Coronary artery (tissue), 2 donors: Measurements from ENCODE around the gene ITSN1.
"Not testable (repeated sequence)": the region's sequence is repeated elsewhere in the genome, so short reads cannot be mapped to it uniquely, and the experiment has no call there.

Experiments
- DNase-seq: peaks from one replicate; pipeline ENCODE4 v3.0.0-alpha.2; 2017; ENCODE audit warnings: low spot score
- H3K27ac ChIP-seq, 2 donors: fragments of 200-600 bp; sonication (generic); one replicate each; pipeline ENCODE4 v1.5.1; 2016 to 2019
- H3K4me3 ChIP-seq: fragments of 200-600 bp; sonication (generic); 2 replicates; pipeline ENCODE4 v1.5.1; 2016; ENCODE audit warnings: mild to moderate bottlenecking, moderate library complexity
- TF ChIP-seq, protein P1 (sequence below): fragments of 200-600 bp; sonication (generic); IDR thresholded peaks from one replicate; pipeline ENCODE4 v1.5.1; 2019; ENCODE audit warnings: antibody characterized with exemption

ITSN1 gene

DNA sequence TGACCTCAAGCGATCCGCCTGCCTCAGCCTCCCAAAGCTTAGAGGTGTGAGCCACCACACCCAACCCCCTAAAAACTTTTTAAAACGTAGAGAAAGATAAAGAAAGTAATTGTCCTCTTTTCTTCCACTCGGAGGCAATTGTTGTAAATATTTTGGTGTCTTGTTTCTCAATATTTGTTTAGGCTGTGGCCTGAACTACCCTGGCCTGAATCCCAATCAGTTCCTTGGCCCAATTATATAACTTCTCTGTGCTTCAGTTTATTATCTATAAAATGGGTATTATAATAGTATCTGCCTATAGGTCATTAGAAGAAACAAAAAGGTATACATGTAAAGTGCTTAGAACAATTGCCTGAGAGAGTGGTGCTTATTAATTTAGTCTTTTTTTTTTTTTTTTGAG, 275.1 kb downstream of the ITSN1 start:
- no peak for DNase-seq
- no peak overlapping the region for H3K27ac ChIP-seq
- TF ChIP-seq, protein P1, sequence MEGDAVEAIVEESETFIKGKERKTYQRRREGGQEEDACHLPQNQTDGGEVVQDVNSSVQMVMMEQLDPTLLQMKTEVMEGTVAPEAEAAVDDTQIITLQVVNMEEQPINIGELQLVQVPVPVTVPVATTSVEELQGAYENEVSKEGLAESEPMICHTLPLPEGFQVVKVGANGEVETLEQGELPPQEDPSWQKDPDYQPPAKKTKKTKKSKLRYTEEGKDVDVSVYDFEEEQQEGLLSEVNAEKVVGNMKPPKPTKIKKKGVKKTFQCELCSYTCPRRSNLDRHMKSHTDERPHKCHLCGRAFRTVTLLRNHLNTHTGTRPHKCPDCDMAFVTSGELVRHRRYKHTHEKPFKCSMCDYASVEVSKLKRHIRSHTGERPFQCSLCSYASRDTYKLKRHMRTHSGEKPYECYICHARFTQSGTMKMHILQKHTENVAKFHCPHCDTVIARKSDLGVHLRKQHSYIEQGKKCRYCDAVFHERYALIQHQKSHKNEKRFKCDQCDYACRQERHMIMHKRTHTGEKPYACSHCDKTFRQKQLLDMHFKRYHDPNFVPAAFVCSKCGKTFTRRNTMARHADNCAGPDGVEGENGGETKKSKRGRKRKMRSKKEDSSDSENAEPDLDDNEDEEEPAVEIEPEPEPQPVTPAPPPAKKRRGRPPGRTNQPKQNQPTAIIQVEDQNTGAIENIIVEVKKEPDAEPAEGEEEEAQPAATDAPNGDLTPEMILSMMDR = no peak
- no peak overlapping the region for H3K4me3 ChIP-seq

- TF ChIP-seq, protein P1 = peak; percentile 89
- H3K27ac ChIP-seq = peak overlapping the region in 1 of 2 donors; percentile 50
- DNase-seq = peak; percentile 86
- peak overlapping the region; percentile 41 for H3K4me3 ChIP-seq
Observed at GRCh38 chr21:33924079-33924765, 281.9 kb downstream of the ITSN1 start.

DNA sequence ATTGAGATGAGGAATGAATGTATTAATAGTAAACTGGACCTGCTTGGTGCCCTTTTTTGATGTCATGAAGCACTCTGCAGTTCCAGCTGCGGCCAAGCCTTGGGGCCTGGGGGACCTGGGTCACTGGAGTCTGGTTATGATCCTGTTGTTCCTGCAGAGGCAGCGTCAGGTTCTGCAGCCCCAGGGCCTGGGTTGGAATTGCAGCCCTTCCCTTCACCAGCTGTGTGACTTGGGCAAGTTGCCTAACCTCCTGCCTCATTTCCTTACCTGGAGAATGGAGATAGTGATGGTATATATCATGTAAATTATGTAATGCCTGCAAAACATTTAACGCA, 282.4 kb downstream of the ITSN1 start:
- DNase-seq = no peak
- TF ChIP-seq, protein P1 = no peak
- no peak overlapping the region for H3K4me3 ChIP-seq
- H3K27ac ChIP-seq = peak overlapping the region in 1 of 2 donors; percentile 50

DNA sequence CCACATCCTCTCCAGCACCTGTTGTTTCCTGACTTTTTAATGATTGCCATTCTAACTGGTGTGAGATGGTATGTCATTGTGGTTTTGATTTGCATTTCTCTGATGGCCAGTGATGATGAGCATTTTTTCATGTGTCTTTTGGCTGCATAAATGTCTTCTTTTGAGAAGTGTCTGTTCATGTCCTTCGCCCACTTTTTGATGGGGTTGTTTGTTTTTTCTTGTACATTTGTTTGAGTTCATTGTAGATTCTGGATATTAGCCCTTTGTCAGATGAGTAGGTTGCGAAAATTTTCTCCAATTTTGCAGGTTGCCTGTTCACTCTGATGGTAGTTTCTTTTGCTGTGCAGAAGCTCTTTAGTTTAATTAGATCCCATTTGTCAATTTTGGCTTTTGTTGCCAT, 283.9 kb downstream of the ITSN1 start:
- not testable (repeated sequence) for DNase-seq, H3K27ac ChIP-seq, H3K4me3 ChIP-seq

DNA sequence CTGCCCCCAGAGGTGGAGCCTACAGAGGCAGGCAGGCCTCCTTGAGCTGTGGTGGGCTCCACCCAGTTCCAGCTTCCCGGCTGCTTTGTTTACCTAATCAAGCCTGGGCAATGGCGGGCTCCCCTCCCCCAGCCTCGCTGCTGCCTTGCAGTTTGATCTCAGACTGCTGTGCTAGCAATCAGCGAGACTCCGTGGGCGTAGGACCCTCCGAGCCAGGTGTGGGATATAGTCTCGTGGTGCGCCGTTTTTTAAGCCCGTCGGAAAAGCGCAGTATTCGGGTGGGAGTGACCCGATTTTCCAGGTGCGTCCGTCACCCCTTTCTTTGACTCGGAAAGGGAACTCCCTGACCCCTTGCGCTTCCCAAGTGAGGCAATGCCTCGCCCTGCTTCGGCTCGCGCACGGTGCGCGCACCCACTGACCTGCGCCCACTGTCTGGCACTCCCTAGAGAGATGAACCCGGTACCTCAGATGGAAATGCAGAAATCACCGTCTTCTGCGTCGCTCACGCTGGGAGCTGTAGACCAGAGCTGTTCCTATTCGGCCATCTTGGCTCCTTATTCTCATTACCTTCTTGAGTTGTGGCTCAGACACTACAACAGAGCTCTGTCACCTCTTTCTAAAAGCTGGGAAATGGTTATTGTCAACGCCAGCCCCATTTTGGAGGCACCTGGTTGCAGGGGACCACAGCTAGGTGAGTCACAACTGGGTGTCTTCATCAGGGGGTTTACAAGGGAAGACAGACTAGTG, 288.9 kb downstream of the ITSN1 start:
- Histone ChIP-seq H3K4me3 (peak overlapping the region; percentile 71), H3K27ac (peak overlapping the region in 1 of 2 donors; percentile 20)
- not testable (repeated sequence) for DNase-seq

DNA sequence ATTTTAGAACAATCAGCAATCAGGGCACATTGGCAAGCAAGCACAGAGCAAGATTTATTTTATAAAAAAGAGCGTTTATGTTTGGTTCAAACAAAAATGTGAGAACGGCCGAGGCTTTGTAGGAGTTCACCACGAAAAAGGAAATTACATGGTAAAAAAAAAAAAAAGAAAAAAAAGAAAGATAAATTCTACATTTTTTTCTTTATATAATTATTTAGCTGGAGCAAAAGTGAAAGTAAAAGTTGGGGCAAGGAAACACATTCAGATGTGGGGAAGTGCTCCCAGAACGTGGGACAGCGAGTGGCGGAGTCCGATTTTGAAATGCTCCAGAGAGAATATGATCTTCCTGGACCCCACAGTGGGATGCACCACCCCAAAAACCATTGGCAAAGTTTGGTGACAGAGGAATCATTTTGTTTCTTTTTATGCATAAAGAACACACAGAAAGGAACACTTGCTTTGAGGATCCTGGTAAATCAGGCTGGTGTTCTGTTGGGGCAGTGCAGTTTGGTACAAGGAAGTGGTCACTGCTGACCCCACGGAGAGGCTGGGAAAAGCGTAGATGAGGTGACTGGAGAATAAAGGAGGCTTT, 289.6 kb downstream of the ITSN1 start:
- TF ChIP-seq, protein P1 = no peak
- no peak for DNase-seq
- H3K27ac ChIP-seq = peak overlapping the region in 1 of 2 donors; percentile 20
- peak overlapping the region; percentile 71 for H3K4me3 ChIP-seq

DNA sequence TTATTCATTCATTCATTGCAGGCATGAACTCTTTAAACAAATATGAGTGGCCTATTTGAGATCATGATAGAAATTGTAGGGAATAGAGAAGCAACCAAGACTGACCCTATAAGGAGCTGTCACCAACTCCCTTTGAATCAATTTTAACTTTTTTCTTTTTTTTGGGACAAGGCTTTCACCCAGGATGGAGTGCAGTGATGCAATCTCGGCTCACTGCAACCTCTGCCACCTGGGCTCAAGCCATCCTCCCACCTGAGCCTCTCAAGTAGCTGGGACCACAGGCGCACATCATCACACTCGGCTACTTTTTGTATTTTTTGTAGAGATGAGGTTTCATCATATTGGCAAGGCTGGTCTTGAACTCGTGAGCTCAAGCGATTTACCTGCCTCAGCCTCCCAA, 290.4 kb downstream of the ITSN1 start:
- Histone ChIP-seq H3K27ac (peak overlapping the region in 1 of 2 donors; percentile 8), H3K4me3 (peak overlapping the region; percentile 71)
- TF ChIP-seq, protein P1 = no peak
- no peak for DNase-seq
